Spinal cord (tissue), 10 donors: ENCODE results near the gene RTF2. TPM values are rescaled to one million over a fixed set of nuclear protein-coding genes. Genes with fewer than 3 reads are reported as not detected.

Experiments
- DNase-seq, 6 donors: peaks; one replicate each; pipeline versions ENCODE4 v3.0.0 to v3.0.0-alpha.2; 2013 to 2015; ENCODE audit warnings: low spot score in 6 of 6, low read depth in 4 of 6
- H3K27ac ChIP-seq: one replicate; pipeline ENCODE4 v1.5.1; 2013; ENCODE audit warnings: low read depth, low read length, control low read depth
- H3K27me3 ChIP-seq: one replicate; pipeline ENCODE4 v1.6.1; 2013; ENCODE audit warnings: low read length; ENCODE audit not compliant: control insufficient read depth, insufficient read depth
- H3K36me3 ChIP-seq: one replicate; pipeline ENCODE4 v1.6.1; 2013; ENCODE audit warnings: low read length; ENCODE audit not compliant: control insufficient read depth, insufficient read depth
- H3K4me1 ChIP-seq: one replicate; pipeline ENCODE4 v1.6.1; 2013; ENCODE audit warnings: low read length; ENCODE audit not compliant: control insufficient read depth, insufficient read depth
- H3K4me3 ChIP-seq: one replicate; pipeline ENCODE4 v1.5.1; 2013; ENCODE audit warnings: low read depth, low read length, control low read depth
- H3K9me3 ChIP-seq: one replicate; pipeline ENCODE4 v1.6.1; 2013; ENCODE audit warnings: low read length; ENCODE audit not compliant: control insufficient read depth, insufficient read depth
- WGBS: methylation state at CpG from one replicate; pipeline ENCODE4 v1.1.5; 2013; ENCODE audit warnings: missing lambda C conversion rate; ENCODE audit not compliant: insufficient coverage; 5-methylcytosine and 5-hydroxymethylcytosine counted together
- long read RNA-seq, 4 donors: transcript quantifications; one replicate each; lab custom pipeline, GENCODE V29; 2026
- polyA plus RNA-seq, 2 donors: library from polyadenylated mRNA; unstranded; fragments of 120-200 nt; gene quantifications; one replicate each; pipeline ENCODE4 v1.2.1, GENCODE V29; 2013; ENCODE audit not compliant: insufficient read length in 2 of 2
- total RNA-seq, 2 donors: library from RNA; depleted of rRNA in 1 of 2; stranded (reverse); fragments of 120-200 nt in 1 of 2; fragments of >200 nt in 1 of 2; gene quantifications; one replicate each; pipeline versions ENCODE4 v1.2.3 to v1.2.4, GENCODE V29; 2013 to 2014
- donor health status: healthy.

The RTF2 gene, protein sequence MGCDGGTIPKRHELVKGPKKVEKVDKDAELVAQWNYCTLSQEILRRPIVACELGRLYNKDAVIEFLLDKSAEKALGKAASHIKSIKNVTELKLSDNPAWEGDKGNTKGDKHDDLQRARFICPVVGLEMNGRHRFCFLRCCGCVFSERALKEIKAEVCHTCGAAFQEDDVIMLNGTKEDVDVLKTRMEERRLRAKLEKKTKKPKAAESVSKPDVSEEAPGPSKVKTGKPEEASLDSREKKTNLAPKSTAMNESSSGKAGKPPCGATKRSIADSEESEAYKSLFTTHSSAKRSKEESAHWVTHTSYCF
- total RNA-seq, result 10 to 100 TPM; 63.3 to 90.7 TPM
- polyA plus RNA-seq, result 100 to 1,000 TPM; 126 to 128 TPM
- long read RNA-seq, donor 1, transcript RTF2-202 (9 exons, 2,212 nt), result major isoform, 67 of 91 reads
- long read RNA-seq, donor 1, partial matches to known transcripts, result 18 of 91 reads
- long read RNA-seq, donor 1, other reads (novel, unspliced or antisense), result 5 of 91 reads
- long read RNA-seq, donor 2, transcript RTF2-202 (9 exons, 2,212 nt), result major isoform, 13 of 27 reads
- long read RNA-seq, donor 2, partial matches to known transcripts, result 8 of 27 reads
- long read RNA-seq, donor 2, other reads (novel, unspliced or antisense), result 6 of 27 reads
- long read RNA-seq, donor 3, transcript RTF2-202 (9 exons, 2,212 nt), result major isoform, 24 of 24 reads
- long read RNA-seq, donor 3, partial matches to known transcripts, result 0 of 24 reads
- long read RNA-seq, donor 3, other reads (novel, unspliced or antisense), result 0 of 24 reads
- long read RNA-seq, donor 4, transcript RTF2-202 (9 exons, 2,212 nt), result major isoform, 70 of 133 reads
- long read RNA-seq, donor 4, partial matches to known transcripts, result 48 of 133 reads
- long read RNA-seq, donor 4, other reads (novel, unspliced or antisense), result 13 of 133 reads

DNA sequence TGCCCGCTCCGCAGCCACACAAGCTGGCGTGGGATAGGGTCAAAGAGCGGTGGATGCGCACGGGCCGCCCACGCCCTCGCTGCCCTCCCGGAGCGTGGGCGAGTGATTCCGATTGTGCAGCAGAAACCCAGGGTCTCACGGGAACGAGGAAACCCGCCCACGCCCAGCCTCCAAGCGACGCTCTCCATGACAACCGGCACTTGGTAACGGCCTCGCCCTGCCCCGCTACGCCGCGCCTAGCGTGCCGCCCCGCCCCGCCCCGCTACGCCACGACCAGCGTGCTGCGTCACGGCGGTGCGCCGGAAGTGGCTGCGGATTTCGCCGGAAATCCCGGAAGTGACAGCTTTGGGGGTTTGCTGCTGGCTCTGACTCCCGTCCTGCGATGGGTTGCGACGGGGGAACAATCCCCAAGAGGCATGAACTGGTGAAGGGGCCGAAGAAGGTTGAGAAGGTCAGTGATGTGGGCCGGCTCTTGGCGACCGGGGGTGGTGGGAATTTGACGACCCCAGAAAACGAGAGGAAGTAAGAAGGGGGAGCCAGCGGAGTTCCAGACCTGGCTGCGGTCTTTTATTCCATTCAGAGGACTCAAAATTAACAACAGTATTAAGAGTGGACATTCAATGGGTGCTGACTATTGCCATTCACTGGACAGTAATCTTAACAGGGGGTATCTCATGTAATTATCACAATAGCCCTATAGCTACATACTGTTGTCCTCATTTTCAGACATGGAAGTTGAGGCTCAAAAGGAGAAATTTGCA lies at the start of gene RTF2:
Gene RTF2 (plus strand): TSS at position 312 of the 761 bp plus-strand sequence. CDS start 71 bp downstream, at position 383.
- Histone ChIP-seq H3K4me3 (peak within 1 kb of the TSS; percentile 85), H3K27ac (peak within 1 kb of the TSS; percentile 79), H3K9me3 (no peaks in the 10 kb centered on the region), H3K36me3 (peaks cover 10% of the 10 kb centered on the region), H3K4me1 (peaks cover 4% of the 10 kb centered on the region), H3K27me3 (no peaks in the 10 kb centered on the region)
- DNase-seq, result peak; percentile 85 to 98 (median 90)
- under 1% methylated on average over 52 of the region's 55 CpGs for WGBS

DNA sequence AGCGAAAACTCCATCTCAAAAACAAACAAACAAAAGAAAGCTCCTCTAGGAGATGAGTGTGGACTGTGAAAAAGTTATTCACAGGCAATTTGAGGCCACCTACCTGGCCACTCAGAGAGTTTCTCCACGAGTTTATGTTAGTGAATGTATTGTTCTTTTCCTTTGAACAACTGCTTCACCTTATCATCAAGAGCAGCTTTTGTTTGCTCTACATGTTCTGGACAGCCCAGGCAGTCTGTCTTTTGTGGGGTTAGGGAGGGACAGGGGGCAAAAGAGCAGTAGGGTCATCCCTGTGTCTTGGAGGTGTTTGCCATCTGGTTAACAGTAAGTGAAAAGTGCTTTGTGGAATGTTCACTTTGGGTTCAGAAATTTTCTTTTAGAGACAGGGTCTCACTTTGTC lies 48.4 kb upstream of the RTF2 start:
- Histone ChIP-seq H3K27ac (no peak overlapping the region), H3K4me3 (no peak overlapping the region), H3K27me3 (no peaks in the 10 kb centered on the region), H3K4me1 (peaks cover 2% of the 10 kb centered on the region), H3K36me3 (peaks cover 2% of the 10 kb centered on the region), H3K9me3 (no peaks in the 10 kb centered on the region)
- no peak for DNase-seq
- WGBS, result no CpG with 5 or more reads among the region's 2 CpGs

DNA sequence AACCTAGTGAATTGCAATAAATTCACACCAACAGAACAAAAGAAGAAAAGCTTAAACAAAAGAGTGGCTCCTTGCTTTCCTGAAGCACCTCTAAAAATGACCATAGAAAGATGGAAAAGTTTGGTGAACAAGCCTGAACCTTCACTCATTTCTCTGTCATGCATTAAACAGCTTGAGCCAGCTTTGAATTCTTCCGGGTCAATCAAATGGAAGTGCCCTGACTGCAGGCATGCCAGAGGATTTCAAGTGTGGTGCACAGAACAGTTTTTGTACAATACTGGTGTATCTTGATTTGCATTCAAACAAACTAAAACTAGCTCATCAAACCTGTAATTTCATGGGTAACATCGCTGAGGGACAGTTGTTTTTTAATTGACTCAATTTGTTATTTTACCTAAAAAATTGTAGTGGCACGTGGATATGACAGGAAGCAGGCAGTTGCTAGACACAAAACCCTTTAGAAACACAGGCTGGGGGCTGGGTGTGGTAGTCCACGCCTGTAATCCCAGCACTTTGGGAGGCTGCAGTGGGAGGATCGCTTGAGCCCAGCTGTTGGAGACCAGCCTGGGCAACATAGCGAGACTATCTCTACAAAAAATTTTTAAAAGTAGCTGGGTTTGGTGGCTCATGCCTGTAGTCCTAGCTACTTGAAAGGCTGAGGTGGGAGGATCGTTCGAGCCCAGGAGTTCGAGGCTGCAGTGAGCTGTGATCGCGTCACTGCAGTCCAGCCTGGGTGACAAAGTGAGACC lies 47.3 kb upstream of the RTF2 start:
- Histone ChIP-seq H3K27me3 (no peaks in the 10 kb centered on the region), H3K27ac (no peak overlapping the region), H3K4me3 (no peak overlapping the region), H3K36me3 (peaks cover 2% of the 10 kb centered on the region), H3K4me1 (peaks cover 2% of the 10 kb centered on the region), H3K9me3 (no peaks in the 10 kb centered on the region)
- WGBS, result 91% methylated on average over 5 of the region's 11 CpGs
- DNase-seq, result no peak

DNA sequence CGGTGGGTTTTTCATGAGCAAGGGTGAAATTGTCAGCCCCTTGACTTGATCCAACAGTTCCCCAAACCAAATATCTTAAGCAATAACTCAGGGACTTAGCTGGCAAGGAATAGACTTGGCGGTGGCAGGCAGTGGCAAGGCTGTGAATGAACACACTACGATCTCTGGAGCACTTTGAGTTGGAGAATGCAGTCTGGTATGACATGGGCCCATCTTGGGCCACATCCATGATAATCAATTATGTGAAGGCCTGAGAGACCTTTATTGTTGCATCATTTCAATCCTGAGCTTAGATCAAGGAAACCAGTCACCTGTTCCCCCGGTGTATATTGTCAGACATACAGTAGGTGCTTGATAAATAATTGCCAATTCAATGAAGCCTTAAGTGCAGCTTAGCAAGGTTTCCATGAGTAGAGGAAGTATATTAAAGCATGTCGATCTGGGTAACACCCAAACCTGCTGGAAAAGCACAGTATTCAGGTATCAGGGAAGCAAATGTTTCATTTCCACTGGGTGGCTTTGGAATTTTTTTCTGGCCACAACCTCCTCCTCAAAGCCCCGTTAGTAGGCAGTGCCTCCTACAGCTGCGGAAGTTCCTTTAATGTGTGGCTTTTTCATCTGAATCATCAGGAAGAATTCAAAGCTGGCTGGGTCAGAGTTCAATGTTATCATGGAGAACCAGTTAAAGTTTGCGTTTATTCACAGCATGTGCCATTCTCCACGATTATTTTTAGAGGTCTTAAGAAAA lies 46.2 kb upstream of the RTF2 start:
- no peaks in the 10 kb centered on the region for H3K9me3 ChIP-seq
- H3K4me1 ChIP-seq, result peaks cover 2% of the 10 kb centered on the region
- H3K27ac ChIP-seq, result peak overlapping the region; percentile 16
- H3K36me3 ChIP-seq, result peaks cover 2% of the 10 kb centered on the region
- no peak overlapping the region for H3K4me3 ChIP-seq
- H3K27me3 ChIP-seq, result no peaks in the 10 kb centered on the region
- peak in 1 of 6 donors; percentile 21 for DNase-seq
- WGBS, result 88% methylated on average over 5 of the region's 9 CpGs

DNA sequence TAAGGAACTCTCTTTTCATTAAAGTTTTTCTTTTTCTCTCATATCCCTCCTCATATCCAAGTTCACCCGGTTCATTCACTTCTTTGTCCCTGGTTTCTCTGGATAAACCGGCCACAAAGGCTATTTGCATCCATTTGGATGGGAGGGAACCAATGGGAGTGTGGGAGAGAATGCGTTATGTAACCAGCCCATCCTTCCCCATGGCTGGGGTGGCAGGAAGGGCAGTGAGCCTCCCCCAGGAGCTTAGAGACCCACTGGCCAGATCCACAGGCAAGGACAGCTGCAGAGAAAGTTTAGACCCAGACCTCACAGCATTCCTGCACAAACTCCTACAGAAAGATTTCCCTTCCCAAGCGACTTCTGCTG lies 45.6 kb upstream of the RTF2 start:
- no peak overlapping the region for H3K4me3 ChIP-seq

DNA sequence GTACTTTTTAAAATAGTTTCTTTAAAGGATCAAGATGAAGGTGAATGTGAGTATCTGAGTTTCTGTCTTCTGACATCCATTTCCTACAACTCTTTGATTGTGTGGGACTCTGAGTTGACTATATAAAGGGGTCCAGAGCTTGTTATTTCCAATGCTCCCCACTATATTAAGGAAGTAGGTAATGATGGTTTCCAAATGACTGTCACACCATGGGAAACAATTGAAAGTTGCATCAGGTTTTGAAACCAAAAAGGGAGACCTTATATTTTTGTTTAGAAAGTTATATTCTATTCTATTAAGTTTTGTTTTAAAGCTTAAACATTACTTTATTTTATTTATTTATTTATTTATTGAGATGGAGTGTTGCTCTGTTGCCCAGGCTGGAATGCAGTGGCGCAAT lies 45.2 kb upstream of the RTF2 start:
- H3K27ac ChIP-seq, result no peak overlapping the region
- WGBS, result no CpG with 5 or more reads among the region's 1 CpG

More for the DNA sequence above, 45.6 kb upstream of the RTF2 start:
- H3K27me3 ChIP-seq, result no peaks in the 10 kb centered on the region
- no peak for DNase-seq
- H3K27ac ChIP-seq, result peak overlapping the region; percentile 16
- H3K9me3 ChIP-seq, result no peaks in the 10 kb centered on the region
- H3K36me3 ChIP-seq, result peaks cover 2% of the 10 kb centered on the region
- 40% methylated on average over 1 of the region's 4 CpGs for WGBS
- peaks cover 2% of the 10 kb centered on the region for H3K4me1 ChIP-seq

DNA sequence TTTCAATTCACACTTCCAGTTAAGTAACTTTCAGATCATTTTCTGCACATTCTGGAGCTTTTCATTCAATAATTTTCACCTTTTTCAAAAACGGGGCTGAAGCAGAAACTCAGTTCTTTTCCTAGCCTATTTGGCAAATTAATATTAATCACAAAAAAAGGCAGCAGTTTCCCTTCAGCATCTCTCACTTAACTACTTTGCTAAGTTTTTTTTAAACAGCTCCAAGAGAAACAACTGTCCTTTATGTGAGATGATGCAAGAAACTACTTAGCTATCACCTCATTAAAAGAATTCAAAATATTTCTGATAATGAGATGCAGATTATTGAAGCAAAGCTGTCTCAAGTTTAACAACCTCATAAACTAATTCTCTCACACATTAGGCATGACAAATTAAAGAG lies 44.5 kb upstream of the RTF2 start:
- Histone ChIP-seq H3K4me3 (no peak overlapping the region), H3K9me3 (no peaks in the 10 kb centered on the region), H3K36me3 (peaks cover 2% of the 10 kb centered on the region), H3K27ac (no peak overlapping the region), H3K4me1 (peaks cover 2% of the 10 kb centered on the region), H3K27me3 (no peaks in the 10 kb centered on the region)
- no peak for DNase-seq
- WGBS, result 82% methylated on average over 1 of the region's 1 CpG

More for the DNA sequence above, 45.2 kb upstream of the RTF2 start:
- Histone ChIP-seq H3K4me3 (no peak overlapping the region), H3K4me1 (peaks cover 2% of the 10 kb centered on the region), H3K36me3 (peaks cover 2% of the 10 kb centered on the region), H3K9me3 (no peaks in the 10 kb centered on the region), H3K27me3 (no peaks in the 10 kb centered on the region)
- DNase-seq, result no peak

DNA sequence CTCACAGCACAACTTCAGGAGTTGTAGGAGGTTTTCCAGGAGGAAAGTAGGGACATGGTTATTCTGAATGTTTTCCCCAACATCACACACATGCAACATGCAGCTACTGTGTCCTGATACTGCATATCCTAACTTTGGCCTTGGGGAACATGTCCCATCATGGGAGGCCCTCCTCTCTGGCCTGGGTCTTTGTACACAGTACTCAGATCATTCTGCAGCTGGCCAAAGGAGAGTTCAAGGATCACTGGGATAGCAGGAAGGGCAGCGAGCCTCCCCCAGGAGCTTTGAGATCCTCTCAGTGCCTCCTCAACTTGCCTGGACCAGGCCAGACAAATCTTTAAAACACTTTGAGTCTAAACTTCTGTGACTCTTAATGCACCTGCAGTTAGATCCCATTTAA lies 43.5 kb upstream of the RTF2 start:
- Histone ChIP-seq H3K27me3 (no peaks in the 10 kb centered on the region), H3K9me3 (no peaks in the 10 kb centered on the region), H3K36me3 (no peaks in the 10 kb centered on the region), H3K27ac (no peak overlapping the region), H3K4me1 (peaks cover 2% of the 10 kb centered on the region), H3K4me3 (no peak overlapping the region)
- WGBS, result no CpG with 5 or more reads among the region's 1 CpG
- DNase-seq, result no peak
